Measurements from ENCODE around the gene MRPL14. TPM values are rescaled to one million over a fixed set of nuclear protein-coding genes. Genes with fewer than 3 reads are reported as not detected.
A peak's percentile ranks its signal among the peaks of the same experiment; 100 is the strongest.

MRPL14 gene
- total and polyA plus RNA-seq, 10 of the 15 experiments (the other 5 are each of a cell fraction or from before 2014, with no cell fraction given): 80.5 to 294 (median 122) TPM

DNA sequence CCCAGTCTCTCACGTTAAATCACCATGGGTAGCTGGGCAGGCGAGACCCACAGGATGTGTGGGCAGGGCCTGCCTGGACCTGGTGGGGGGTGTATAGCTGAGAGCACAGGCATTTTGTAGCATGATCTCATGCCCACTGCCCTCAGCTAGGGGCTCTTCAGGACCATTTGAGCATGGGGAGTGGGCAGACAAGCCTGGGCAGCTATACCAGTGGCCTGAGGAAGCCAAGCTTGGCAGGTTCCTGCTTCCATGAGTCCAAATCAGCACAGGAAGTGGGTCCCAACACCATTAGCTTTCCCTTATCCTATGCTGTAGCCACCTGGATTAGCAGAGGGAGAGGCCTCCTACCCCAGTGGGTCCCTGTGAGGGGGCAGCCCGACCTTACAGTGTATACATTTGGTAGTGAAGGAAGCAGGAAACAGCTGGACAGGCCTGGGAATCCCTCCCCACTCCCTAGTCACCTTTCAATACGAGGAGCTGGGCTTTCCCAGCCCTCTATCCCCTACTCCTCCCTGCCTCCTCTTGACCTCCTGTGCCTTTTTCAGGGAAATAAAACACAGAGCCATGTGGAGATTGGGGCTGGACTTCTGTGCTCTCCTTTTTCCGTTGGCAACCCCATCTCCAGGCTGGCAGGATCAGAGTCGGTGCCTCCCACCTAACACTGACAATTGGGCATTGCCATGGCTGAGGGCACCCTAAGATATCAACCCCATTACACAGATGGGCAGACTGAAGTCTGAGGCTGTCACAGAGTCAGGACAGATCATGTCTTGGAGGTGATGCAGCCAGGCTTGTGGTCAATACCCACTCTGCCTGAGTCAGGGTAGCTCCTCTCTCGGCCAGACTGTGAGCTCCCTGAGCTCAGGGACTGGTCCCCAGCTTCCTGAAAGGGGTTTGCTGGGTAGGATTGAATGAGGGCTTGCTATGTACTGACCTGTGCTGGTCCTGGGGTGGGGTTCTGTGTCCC is 59.8 kb downstream of the MRPL14 start:
- CTCF ChIA-PET: interaction anchor here (1.1 to 1.3 kb wide), 3 partner anchors 12 to 293 kb away, joined by 3 to 5 read pairs (median 4); no protein-coding TSS in a partner anchor
- DNase-seq (ENCODE audit: low read depth, low spot score): no peak
- in situ Hi-C loops (cut with MboI): no loop called here
- 0 out of 2 replicates have a peak, but pooled peaks have one; percentile 41 for TF ChIP-seq GATAD2B (conservative IDR thresholded peaks at IDR 0.05; ENCODE audit: low read depth)
- TF ChIP-seq, protein P1, sequence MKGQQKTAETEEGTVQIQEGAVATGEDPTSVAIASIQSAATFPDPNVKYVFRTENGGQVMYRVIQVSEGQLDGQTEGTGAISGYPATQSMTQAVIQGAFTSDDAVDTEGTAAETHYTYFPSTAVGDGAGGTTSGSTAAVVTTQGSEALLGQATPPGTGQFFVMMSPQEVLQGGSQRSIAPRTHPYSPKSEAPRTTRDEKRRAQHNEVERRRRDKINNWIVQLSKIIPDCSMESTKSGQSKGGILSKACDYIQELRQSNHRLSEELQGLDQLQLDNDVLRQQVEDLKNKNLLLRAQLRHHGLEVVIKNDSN (IDR thresholded peaks at IDR 0.05; ENCODE audit: borderline replicate concordance, extremely low read length, insufficient read depth, low read depth, low read length): peak; percentile 1
- TF ChIP-seq, protein P2, sequence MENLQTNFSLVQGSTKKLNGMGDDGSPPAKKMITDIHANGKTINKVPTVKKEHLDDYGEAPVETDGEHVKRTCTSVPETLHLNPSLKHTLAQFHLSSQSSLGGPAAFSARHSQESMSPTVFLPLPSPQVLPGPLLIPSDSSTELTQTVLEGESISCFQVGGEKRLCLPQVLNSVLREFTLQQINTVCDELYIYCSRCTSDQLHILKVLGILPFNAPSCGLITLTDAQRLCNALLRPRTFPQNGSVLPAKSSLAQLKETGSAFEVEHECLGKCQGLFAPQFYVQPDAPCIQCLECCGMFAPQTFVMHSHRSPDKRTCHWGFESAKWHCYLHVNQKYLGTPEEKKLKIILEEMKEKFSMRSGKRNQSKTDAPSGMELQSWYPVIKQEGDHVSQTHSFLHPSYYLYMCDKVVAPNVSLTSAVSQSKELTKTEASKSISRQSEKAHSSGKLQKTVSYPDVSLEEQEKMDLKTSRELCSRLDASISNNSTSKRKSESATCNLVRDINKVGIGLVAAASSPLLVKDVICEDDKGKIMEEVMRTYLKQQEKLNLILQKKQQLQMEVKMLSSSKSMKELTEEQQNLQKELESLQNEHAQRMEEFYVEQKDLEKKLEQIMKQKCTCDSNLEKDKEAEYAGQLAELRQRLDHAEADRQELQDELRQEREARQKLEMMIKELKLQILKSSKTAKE (IDR thresholded peaks at IDR 0.05; ENCODE audit: low read depth, poor library complexity, severe bottlenecking): no peak
- 38% methylated on average over 7 of the region's 7 CpGs for WGBS (ENCODE audit: insufficient coverage, insufficient replicate concordance, low lambda C conversion rate, missing lambda C conversion rate)
- intact Hi-C loops (cut with micrococcal nuclease; ENCODE audit: unreplicated experiment): no loop called here
- POLR2A ChIA-PET: interaction anchor here (0.6 to 1.5 kb wide), 9 partner anchors 8 to 411 kb away, joined by 3 to 6 read pairs (median 3); no protein-coding TSS in a partner anchor
- Histone ChIP-seq H2AFZ (ENCODE audit: control insufficient read depth, low read depth, low read length) (no peak overlapping the region), H3K79me2 (ENCODE audit: control insufficient read depth, insufficient read depth, low read length) (peaks cover 3% of the 10 kb centered on the region; the same call in 1 of the 2 replicates), H3K27me3 (replicated peaks in 1 of 2; ENCODE audit: control insufficient read depth in 2 of 2, insufficient read depth in 2 of 2, low read length in 1 of 2) (no peaks in the 10 kb centered on the region), H4K20me1 (ENCODE audit: control insufficient read depth, insufficient read depth) (no peaks in the 10 kb centered on the region), H3K4me3 (no peak overlapping the region), H3K4me2 (ENCODE audit: control insufficient read depth, insufficient read depth) (no peak overlapping the region; the same call in 1 of the 2 replicates), H3K4me1 (ENCODE audit: control insufficient read depth, insufficient read depth, low read length) (peaks cover 40% of the 10 kb centered on the region), H3K9me3 (replicated peaks; ENCODE audit: control insufficient read depth, insufficient read depth, low read length) (no peaks in the 10 kb centered on the region), H3K36me3 (ENCODE audit: control insufficient read depth in 2 of 2, insufficient read depth in 2 of 2, low read length in 1 of 2) (no peaks in the 10 kb centered on the region), H3K27ac (ENCODE audit: control insufficient read depth, insufficient read depth) (no peak overlapping the region), H3K9ac (ENCODE audit: control insufficient read depth, insufficient read depth, low read length) (no peak overlapping the region)
- no TSS peak for BruUV-seq (replicated peaks)
- SMC1A ChIA-PET (ENCODE audit: uncharacterized antibody, unreplicated experiment): interaction anchor here (1.0 to 1.8 kb wide), 5 partner anchors 9 to 60 kb away, joined by 3 to 8 read pairs (median 3); no protein-coding TSS in a partner anchor
- no peak for ATAC-seq
- FAIRE-seq: no peak
- RAD21 ChIA-PET (ENCODE audit: unreplicated experiment): interaction anchor here (0.7 to 2.1 kb wide), 7 partner anchors 8 to 343 kb away, joined by 3 to 9 read pairs (median 3); partner anchors contain the start of gene VEGFA

Data from GM12878 (cell line).